LoVo (cell line): ENCODE data around the gene NOA1.
"Not testable (repeated sequence)": the region's sequence is repeated elsewhere in the genome, so short reads cannot be mapped to it uniquely, and the experiment has no call there.

ENCODE experiments used
- DNase-seq: peaks from one replicate; pipeline ENCODE4 v3.0.0-alpha.2; 2016; ENCODE audit warnings: low spot score

The NOA1 gene

DNA sequence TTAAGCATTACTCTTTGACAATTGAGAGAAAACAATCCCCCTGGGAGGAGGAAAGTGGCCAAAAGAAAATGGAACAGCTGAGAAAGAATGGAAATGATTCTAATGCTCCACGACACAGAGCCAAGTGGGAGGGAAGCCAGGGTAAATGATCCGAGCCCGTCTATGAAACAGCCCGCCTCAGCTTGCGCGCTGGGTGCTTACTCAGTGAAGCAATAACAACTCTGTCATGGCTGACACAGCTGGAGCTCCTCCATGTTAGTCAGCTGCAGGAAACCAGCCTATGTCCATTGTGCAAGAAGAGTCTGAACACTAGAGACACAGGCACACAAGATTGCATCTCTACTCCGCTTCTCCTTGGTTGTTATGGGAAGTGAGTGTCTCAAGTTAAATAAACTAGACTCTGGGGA is 19.3 kb downstream of the NOA1 start:
- no peak for DNase-seq

DNA sequence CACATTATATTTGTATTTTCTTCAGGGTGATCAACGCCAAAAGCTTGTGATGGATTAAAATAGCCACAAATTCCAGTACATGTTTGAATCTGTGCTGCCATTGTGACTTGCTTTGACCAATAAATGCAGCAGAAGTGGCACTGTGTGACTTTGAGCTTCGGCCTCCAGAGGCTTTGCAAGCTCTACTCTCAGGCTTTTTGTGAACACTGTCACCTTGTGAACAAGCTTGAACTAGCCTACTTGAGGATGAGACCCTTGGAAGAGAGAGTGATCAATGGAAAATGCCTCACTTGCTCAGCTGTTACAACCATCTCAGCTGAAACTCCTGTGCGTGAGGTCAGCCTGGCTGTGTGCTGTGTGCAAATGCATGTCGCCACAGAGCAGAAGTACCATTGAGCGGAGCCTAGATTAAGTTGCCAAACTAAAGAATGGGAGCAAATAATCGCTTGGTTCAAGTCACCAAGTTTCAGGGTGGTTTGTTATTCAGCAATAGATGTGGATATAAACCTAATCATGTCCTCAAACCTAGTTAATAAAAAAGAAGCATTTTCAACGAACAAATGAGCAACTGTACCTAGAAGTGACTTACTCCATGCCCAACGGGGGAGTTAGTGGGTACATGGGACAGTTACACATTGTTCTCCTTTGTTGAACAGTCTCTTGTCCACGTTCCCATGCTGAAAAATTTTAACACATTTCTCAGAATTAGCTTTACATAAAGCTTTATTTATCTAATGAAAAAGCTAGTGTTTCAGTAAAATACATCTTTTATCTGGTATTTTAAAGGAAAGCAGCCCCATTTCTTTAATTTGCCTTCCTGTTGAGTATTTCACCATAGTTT is 23.5 kb downstream of the NOA1 start:
- no peak for DNase-seq

DNA sequence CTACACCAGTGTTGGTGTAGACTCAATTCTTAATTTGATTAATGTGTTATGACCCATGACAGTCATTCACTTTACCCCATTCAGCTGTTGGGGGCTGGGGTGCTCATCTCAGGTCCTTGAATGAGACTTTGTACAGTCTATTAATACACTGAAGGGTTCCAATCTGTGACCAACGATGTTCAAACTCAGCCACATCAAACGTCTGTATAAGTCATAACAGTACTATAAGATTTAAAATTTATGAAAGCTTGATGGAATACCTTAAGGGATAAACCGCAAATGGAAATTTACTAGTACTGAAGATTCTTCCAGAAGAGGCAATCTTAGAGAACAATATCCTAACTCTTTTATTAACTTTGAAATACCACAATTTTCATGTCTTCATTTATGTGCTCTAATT is 36.0 kb downstream of the NOA1 start:
- no peak for DNase-seq

GRCh38 chr4:56940971-56941370 is 36.4 kb downstream of the NOA1 start:
- no peak for DNase-seq

DNA sequence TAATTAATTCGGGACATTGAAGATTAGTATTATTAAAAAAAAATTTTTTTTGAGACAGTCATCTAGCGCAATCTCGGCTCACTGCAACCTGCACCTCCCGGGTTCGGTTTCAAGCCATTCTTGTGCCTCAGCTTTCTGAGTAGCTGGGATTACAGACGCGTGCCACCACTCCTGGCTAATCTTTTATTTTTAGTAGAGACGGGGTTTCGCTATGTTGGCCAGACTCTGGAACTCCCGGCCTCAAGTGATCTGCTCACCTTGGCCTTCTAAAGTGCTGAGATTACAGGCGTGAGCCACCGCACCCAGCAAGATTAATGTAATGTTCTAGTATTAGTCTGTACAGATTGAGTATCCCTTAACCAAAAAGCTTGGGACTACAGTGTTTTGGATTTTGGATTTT is 37.0 kb downstream of the NOA1 start:
- no peak for DNase-seq

GRCh38 chr4:56939826-56940225 is 37.6 kb downstream of the NOA1 start:
- not testable (repeated sequence) for DNase-seq

- DNase-seq: peak; percentile 48
These were observed 40.1 kb downstream of the NOA1 start for GRCh38 chr4:56937262-56937661.

DNA sequence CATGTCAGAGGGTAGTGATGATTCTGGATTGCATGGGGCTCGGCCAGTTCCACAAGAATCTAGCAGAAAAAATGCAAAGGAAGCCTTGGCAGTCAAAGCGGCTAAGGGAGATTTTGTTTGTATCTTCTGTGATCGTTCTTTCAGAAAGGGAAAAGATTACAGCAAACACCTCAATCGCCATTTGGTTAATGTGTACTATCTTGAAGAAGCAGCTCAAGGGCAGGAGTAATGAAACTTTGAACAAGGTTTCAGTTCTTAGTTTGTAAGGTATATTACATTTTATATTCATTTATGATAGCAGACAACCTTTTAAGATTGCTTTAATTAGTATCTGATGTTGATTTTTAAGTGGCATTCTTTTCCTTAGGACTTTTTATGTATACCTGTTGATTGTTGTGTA is 45.5 kb downstream of the NOA1 start:
- DNase-seq: no peak

- no peak for DNase-seq
These were observed 46.8 kb downstream of the NOA1 start for GRCh38 chr4:56930638-56931037.

GRCh38 chr4:56927196-56927595 is 50.2 kb downstream of the NOA1 start:
- DNase-seq: no peak

DNA sequence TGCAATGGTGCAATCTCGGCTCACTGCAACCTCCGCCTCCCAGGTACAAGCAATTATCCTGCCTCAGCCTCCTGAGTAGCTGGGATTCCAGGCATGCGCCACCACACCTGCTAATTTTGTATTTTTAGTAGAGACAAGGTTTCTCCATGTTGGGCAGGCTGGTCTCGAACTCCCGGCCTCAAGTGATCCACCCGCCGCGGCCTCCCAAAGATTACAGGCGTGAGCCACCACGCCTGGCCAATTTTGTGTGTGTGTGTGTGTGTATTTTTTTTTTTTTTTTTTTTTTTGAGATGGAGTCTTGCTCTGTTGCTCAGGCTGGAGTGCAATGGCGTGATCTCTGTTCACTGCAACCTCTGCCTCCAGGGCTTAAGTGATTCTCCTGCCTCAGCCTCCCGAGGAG is 62.4 kb downstream of the NOA1 start:
- DNase-seq: not testable (repeated sequence)

DNA sequence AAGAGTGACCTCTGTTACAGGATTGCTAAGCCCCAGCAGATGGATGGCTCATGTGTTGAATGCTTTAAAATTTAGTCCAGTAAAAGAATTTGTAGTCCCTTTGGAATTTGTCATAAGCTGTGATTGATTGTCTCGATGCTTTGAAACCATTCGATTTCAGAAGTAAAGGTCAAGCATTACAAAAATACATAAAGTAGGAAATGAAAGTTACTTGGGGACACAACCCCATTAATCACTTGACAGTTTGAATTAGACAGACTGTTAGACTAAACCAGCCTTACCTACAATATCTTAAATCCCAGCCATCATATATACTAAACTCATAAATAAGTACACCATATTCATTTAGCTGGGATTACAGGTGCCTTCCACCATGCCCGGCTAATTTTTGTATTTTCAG is 63.1 kb downstream of the NOA1 start:
- no peak for DNase-seq
